ENCODE results near the gene TSHZ2. TPM values are rescaled to one million over a fixed set of nuclear protein-coding genes. Genes with fewer than 3 reads are reported as not detected.

Gene TSHZ2
- total and polyA plus RNA-seq, 9 of the 15 experiments (the other 6 are each of a cell fraction or from before 2014, with no cell fraction given): 0.03 to 0.20 (median 0.05) TPM; not detected in 4

DNA sequence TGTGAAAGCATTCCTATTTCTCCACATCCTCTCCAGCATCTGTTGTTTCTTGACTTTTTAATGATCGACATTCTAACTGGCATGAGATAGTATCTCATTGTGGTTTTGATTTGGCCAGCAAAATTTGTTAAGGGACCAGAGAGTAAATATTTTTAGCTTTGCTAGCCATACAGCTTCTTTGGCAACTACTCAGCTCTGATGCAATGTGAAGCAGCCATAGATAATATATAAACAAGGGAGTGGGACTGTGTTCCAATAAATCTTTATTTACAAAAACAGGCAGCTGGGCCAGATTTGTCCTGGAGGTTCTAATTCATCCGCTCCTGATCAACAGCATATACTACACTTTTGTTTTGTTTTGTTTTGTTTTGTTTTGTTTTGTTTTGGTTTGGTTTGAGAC is 418.6 kb downstream of the TSHZ2 start:
- no peak for FAIRE-seq
- ATAC-seq: no peak
- 7% methylated on average over 2 of the region's 2 CpGs for WGBS (ENCODE audit: insufficient coverage, low coverage, missing lambda C conversion rate)
- CTCF ChIA-PET (ENCODE audit: low intra/inter-chr PET ratio): no interaction called here
- Histone ChIP-seq H3K4me3 (no peak overlapping the region), H3K4me1 (replicated peaks in 1 of 2; ENCODE audit: control insufficient read depth in 2 of 2, insufficient read depth in 2 of 2, low read length in 2 of 2) (no peaks in the 10 kb centered on the region; a peak in 1 of 5 replicates), H3K79me2 (ENCODE audit: control insufficient read depth, insufficient read depth, low read length) (no peaks in the 10 kb centered on the region), H3K27me3 (ENCODE audit: control insufficient read depth in 2 of 2, insufficient read depth in 2 of 2, low read length in 2 of 2) (peaks cover 12 to 19% of the 10 kb centered on the region in 2 experiments; a peak in 4 of 5 replicates), H2AFZ (ENCODE audit: low read depth, low read length) (no peak overlapping the region), H4K20me1 (replicated peaks; ENCODE audit: control insufficient read depth, insufficient read depth, low read length) (no peaks in the 10 kb centered on the region), H3K9me1 (ENCODE audit: control insufficient read depth, insufficient read depth, low read length) (no peaks in the 10 kb centered on the region), H3K9me3 (replicated peaks; ENCODE audit: control insufficient read depth, insufficient read depth, low read depth, low read length) (no peaks in the 10 kb centered on the region), H3K9ac (ENCODE audit: insufficient read depth in 1 of 2, low read depth in 2 of 2, low read length in 2 of 2) (no peak overlapping the region), H3K36me3 (ENCODE audit: control insufficient read depth, insufficient read depth, low read length) (no peaks in the 10 kb centered on the region), H3K27ac (ENCODE audit: extremely low read depth, low read depth, low read length) (no peak overlapping the region), H3K4me2 (ENCODE audit: insufficient read depth, low read length) (no peak overlapping the region)
- TF ChIP-seq OTX1 (CRISPR knock-in tag; IDR thresholded peaks at IDR 0.05): no peak
- TF ChIP-seq, protein P1, sequence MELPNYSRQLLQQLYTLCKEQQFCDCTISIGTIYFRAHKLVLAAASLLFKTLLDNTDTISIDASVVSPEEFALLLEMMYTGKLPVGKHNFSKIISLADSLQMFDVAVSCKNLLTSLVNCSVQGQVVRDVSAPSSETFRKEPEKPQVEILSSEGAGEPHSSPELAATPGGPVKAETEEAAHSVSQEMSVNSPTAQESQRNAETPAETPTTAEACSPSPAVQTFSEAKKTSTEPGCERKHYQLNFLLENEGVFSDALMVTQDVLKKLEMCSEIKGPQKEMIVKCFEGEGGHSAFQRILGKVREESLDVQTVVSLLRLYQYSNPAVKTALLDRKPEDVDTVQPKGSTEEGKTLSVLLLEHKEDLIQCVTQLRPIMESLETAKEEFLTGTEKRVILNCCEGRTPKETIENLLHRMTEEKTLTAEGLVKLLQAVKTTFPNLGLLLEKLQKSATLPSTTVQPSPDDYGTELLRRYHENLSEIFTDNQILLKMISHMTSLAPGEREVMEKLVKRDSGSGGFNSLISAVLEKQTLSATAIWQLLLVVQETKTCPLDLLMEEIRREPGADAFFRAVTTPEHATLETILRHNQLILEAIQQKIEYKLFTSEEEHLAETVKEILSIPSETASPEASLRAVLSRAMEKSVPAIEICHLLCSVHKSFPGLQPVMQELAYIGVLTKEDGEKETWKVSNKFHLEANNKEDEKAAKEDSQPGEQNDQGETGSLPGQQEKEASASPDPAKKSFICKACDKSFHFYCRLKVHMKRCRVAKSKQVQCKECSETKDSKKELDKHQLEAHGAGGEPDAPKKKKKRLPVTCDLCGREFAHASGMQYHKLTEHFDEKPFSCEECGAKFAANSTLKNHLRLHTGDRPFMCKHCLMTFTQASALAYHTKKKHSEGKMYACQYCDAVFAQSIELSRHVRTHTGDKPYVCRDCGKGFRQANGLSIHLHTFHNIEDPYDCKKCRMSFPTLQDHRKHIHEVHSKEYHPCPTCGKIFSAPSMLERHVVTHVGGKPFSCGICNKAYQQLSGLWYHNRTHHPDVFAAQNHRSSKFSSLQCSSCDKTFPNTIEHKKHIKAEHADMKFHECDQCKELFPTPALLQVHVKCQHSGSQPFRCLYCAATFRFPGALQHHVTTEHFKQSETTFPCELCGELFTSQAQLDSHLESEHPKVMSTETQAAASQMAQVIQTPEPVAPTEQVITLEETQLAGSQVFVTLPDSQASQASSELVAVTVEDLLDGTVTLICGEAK (IDR thresholded peaks at IDR 0.05): peak; percentile 86
- TF ChIP-seq, protein P1 (CRISPR knock-in tag; IDR thresholded peaks at IDR 0.05): no peak
- POLR2A ChIA-PET: interaction anchor here (0.7 kb wide), 1 partner anchor 14 kb away, joined by 3 read pairs; no protein-coding TSS in a partner anchor
- intact Hi-C loops (cut with micrococcal nuclease) (no loop called here), in situ Hi-C loops (cut with MboI) (no loop called here)
- no TSS peak for BruUV-seq (replicated peaks)
- no peak for DNase-seq (ENCODE audit: extremely low read depth in 1 of 4, low spot score in 3 of 4)
